GM21786 (cell line): ENCODE measurements around the gene SYT7.

Source experiments
- ATAC-seq: cut with Tn5 transposase; IDR thresholded peaks from one replicate; pipeline ENCODE4 v1.9.1; 2021; ENCODE audit not compliant: unreplicated experiment

The SYT7 gene

DNA sequence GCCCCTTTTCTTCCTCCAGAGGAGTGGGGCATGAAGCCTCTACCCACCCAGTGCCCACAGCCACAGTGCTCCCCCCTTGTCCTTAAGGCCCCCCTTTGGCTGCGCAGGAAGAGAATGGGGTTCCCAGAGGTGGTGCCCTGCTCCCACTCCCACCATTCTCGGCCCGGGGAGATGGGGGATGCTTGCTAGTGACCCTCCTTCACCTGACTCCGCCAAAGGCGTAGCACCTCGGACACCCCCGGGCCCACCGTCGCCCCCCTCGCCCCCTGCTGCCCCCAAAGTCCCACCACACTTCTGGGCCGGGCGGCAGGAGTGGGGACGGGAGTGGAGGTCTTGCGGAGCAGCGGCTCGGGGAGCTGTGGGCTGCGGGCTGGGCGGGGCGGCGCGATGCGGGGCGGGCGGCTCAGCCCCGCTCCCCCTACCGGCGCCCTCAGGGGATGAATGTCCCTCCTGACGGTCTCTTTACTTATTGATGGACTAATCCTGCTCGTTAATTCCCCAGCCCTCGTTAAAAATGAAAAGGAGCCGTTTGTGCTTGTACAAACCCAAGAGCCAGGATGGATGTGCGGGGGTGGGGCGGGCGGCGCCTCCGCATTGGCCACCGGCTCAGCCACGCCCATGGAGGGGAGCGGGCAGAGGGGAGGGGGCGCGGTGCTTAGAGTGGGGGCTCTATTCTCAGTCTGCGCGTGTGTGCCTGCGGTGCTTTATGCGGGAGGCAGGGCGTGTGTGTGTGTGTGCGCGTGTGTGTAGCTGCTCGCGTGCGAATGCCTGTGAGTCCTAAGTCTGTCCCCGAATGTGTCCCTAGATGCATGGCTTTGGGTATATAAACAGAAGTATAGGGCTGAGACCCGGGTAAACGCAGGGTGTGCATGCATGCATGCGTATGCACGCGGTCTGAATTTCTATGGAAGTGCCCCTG is 25.6 kb downstream of the SYT7 start:
- no peak for ATAC-seq

GRCh38 chr11:61554172-61554988 is 26.5 kb downstream of the SYT7 start:
- no peak for ATAC-seq

- no peak for ATAC-seq
These were observed 27.3 kb downstream of the SYT7 start for GRCh38 chr11:61553373-61554171.

DNA sequence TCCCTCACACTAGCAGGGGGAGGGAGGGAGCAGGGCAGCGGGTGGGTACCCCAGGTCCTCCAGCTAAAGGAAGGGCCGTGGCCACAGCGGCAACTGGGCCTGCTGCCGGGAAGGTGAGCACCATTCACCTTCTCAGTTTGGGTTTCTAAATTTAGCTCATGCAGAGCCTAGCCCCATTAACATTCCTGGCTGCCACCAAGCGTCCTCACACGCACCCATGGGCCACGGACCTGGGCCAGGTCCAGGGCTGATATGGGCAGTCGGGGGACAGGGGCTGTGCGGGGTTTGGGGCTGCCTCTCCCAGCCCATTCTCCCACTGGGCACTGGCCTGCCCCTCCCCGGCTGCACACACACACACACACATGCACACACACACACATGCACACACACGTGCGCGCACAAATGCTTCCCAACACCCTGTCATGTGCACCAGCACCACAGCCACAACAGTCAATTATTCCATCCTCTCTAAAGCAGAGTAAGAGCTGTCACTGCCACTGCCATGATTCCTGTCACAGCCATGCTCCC is 28.7 kb downstream of the SYT7 start:
- ATAC-seq = no peak

DNA sequence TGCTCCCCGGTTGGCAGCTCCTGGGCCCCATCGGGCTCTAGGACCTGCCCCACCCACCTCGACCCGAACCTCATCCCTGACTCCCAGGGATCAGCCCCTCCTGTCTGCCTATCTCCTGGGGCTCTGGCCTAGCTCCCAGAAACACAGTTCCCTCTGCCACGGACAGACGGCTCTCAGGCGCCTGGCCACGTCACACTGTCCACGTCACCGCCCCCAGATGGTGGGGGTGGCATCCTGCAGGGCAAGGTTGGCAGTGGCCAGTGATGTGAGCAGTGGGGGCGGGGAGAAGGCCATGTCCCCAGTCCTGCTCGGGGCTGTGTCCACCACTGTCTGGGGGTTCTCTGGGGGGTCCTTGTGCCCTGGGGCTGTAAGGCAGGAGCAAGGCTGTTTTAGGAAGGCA is 29.2 kb downstream of the SYT7 start:
- no peak for ATAC-seq

DNA sequence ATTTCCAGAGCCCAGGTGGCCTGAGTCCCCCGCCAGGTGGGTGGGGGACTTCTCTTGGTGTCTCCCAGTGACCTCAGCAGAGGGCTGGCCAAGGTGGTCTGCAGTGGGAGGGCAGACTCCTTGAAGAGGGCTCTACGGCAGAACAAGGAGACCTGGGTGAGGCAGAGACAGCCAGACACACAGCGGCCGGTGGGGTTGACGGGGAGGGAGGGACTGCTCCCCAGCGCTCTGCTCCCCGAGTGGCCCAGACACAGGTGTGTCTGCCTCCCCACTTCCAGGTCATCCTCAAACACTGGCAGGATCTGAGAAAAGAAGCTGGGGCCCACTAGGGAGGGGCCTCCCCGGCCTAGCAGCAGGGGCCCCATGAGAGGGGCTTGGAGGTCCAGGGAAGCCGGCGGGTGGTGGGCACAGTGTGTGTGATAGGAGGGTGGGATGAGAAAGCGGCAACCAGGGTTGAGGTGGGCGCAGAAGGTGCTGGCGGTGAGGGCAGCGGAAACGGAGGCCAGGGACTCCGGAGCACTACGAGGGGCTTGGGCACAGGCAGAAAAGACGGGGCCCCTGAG is 30.1 kb downstream of the SYT7 start:
- ATAC-seq = no peak

DNA sequence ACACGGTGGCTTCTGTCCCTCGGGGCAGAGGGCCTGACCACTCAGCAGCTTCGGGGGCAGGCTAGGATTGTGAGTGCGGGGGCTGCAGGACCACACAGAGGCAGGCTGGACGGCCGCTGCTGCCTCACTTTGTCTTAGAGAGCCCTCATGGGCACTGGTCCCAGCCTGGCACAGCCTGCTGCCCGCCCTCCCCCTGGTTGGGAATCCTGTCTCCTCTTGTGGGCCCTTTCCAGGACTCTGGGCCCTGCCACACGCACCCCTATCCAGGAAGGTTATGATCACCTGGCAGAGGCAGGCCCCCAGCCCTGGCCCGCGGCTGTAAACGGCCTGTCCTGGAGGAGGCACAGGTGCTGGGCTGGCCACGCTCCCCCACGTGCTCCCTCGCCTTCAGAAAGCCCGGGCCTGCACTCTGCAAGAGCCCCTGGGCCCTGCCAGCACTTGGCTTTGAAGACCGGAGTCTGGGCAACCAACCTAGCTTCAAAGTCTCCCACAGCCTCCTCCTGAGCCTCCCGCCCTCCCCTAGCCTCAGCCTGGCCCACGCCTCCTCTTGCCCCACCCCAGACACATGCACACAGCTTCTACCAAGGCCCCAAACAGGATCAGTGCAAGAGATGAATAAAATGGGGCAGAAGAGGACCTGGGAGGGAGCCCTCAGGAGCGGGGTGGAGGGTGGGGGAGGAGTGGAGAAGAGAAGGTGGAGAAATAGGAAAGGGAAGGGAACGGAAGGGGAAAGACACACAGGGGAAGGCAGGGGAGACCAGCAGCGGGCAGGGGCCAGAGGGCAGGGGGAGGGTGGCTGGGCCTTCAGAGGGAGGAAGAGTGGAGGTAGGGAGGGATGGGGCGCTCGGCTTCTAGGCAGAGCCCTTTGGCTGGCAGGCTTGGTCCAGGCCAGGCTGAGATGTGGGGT is 31.0 kb downstream of the SYT7 start:
- no peak for ATAC-seq

DNA sequence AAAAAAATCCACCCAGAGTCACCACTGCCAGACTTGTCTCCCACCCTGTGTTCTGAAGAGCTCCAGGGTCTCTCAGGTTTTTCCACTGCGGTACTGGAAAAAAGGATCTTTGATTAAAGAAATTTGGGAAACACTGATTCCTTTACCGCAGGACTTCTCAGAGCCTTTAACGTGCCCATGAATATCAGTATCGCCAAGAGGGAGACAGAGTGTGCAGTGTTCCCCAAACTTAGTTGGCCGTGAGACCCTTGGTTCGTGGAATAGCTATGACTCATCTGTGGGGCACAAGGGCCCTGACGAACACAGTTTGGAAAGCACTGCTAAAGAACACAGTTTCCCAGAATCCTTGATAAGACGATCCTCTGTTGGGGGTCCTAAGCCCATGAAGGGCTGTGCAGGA is 31.7 kb downstream of the SYT7 start:
- ATAC-seq = no peak

DNA sequence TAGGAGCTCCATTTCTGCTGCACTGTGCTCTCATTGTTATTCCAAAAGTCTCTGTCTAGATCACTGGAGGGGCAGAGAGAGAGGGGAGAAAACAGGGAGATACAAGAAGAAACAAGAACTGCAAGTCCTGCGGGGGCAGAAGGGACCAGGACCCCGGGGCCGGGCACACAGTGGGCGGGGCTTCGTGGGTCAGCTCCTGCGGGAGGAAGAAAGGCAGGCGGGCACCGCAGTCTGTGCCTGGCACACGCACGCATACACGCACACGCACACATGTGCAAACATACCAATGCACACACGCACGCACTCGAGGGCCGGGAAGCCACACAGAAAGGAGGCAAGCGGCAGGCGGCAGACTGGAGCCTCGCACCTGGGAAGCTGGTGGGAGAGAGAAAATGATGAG is 33.6 kb downstream of the SYT7 start:
- ATAC-seq = no peak

- no peak for ATAC-seq
These were observed 34.2 kb downstream of the SYT7 start for GRCh38 chr11:61546663-61547062.

GRCh38 chr11:61545921-61546320 is 35.0 kb downstream of the SYT7 start:
- no peak for ATAC-seq

DNA sequence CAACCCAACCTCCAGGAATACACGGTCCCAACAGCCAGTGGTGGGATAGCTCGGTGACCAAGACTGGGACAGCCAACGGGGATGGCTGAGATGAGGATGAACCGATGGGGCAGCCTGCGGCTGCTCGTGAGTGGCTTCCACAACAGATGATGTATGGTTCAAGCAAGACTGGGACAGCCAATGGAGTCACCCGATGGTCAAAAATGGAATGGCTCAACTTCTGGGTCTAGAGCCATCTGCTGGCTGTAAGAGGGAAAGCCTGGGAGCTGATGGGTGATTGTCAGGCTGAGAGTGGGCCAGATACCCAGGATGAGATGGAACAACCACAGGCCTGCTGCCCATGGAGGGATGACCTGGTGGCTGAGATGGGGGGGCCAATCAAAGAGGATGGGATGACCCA is 35.5 kb downstream of the SYT7 start:
- no peak for ATAC-seq

- ATAC-seq = no peak
These were observed 36.4 kb downstream of the SYT7 start for GRCh38 chr11:61544466-61544865.

DNA sequence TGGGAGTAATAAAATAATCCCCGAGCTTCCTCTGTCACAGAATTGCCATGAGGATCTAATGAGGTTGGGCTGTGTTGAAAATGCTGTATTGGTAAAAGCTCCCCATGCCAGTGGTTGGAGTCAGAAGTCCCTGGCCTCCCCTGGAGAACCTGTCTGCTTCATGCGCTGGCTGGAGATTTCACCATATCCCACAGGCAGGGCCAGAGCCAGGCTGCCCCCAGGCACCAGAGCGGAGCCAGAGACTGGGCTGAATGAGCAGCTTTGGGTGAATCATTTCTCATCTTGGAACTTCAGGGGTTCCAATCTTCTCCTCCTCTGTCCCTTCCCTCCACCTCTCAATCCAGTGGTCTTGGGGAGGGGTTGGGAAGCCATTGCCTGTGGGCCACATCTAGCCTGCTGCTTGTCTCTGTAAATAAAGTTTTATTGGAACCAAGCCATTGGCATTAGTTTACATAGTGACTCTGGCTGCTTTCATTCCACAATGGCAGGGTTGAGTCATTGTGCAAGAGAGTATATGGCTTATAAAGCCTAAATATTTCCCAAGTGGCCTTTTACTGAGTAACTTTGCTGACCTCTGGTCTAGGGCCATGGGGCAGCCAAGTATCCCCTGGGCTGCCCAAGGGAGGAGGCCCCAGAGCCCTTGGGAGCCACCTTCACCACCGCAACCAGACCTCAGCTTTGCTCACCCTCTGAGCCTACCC is 37.1 kb downstream of the SYT7 start:
- ATAC-seq = no peak

DNA sequence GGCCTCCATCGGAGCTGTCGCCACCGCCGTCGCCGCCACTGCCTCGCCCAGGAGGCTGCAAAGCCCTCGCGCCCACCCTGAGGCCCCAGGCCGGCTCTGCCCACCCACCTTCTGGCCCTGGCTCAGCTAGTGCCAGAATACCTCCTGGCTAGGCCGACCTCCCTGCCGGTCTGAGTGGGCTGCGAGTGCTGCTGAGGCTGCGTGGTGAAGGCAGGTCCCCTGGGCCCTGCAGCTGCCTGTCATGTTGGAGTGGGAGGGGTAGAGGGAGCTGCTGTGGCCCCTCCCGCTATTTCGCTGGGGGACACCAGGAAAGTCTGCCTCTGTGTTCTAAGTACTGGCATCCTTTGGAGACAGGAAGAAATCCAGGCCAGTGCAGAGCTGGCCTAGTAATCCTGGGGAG is 38.2 kb downstream of the SYT7 start:
- ATAC-seq = no peak

DNA sequence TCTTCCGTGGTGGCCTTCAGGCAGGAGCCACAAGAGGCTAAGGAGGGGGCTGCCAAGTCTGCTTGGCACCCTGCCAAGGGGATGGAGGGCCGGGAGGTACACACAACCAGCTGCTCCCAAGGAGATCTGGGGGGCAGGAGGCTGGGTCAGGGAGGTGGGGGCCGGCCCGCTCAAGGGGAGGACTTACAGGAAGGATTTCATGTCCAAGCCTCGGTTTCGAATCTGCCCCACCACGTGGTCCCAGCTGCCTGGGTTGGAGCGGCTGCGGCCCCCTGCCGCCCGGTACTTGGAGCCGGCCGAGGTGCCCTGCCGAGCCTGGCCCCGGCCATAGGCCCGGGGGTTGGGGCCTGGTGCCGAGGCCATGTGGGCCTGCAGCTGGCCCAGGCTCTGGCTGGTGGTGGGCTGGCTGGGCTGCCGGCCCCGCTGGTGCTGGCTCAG is 38.8 kb downstream of the SYT7 start:
- ATAC-seq = no peak

- ATAC-seq = no peak
These were observed 39.3 kb downstream of the SYT7 start for GRCh38 chr11:61541598-61541997.

GRCh38 chr11:61540528-61540927 is 40.3 kb downstream of the SYT7 start:
- ATAC-seq = no peak

- ATAC-seq = no peak
These were observed 41.0 kb downstream of the SYT7 start for GRCh38 chr11:61539831-61540357.
